Sigmoid colon (tissue), 4 donors: Measurements from ENCODE around the gene CROT.

ENCODE experiments used
- EP300 ChIP-seq, 4 donors: sonication (generic); formaldehyde crosslinking; IDR thresholded peaks; one replicate each; pipeline ENCODE4 v1.6.1; 2017; ENCODE audit warnings: antibody characterized with exemption in 4 of 4
- POLR2A ChIP-seq, 2 donors: fragments of 450-650 bp; IDR thresholded peaks; one replicate each; pipeline ENCODE4 v1.6.1; 2016; ENCODE audit warnings: antibody characterized with exemption in 2 of 2, mild to moderate bottlenecking in 2 of 2, moderate library complexity in 2 of 2
- POLR2AphosphoS5 ChIP-seq, 4 donors: sonication (generic); formaldehyde crosslinking; IDR thresholded peaks; one replicate each; pipeline ENCODE4 v1.6.1; 2017; ENCODE audit warnings: antibody characterized with exemption in 4 of 4
- TF ChIP-seq, protein P1 (sequence below), 4 experiments: fragments of 450-650 bp in 3 of 4; fragments of 200-600 bp in 1 of 4; IDR thresholded peaks; one replicate each; pipeline ENCODE4 v1.5.1; 2016 to 2019; ENCODE audit warnings: antibody characterized with exemption in 4 of 4, mild to moderate bottlenecking in 3 of 4, moderate library complexity in 2 of 4

DNA sequence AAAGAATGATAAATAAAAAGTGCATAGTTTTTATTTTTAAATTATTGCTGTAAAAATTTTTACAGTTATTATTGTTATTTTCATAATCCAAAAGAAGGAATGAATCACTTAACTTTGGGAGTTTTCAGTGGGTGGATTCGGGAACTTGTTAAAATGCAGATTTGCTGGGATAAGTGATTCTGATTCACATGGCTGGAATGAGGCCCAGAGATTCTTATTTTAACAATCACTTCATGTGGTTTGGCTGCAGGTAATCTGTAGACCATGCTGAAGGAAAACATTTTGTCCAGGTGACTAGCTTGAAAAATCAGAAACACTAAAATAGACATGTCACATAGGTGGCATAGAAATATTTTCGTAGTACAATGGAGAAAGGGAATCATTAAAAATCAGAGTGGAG, 13.9 kb downstream of the CROT start:
- TF ChIP-seq, protein P1, sequence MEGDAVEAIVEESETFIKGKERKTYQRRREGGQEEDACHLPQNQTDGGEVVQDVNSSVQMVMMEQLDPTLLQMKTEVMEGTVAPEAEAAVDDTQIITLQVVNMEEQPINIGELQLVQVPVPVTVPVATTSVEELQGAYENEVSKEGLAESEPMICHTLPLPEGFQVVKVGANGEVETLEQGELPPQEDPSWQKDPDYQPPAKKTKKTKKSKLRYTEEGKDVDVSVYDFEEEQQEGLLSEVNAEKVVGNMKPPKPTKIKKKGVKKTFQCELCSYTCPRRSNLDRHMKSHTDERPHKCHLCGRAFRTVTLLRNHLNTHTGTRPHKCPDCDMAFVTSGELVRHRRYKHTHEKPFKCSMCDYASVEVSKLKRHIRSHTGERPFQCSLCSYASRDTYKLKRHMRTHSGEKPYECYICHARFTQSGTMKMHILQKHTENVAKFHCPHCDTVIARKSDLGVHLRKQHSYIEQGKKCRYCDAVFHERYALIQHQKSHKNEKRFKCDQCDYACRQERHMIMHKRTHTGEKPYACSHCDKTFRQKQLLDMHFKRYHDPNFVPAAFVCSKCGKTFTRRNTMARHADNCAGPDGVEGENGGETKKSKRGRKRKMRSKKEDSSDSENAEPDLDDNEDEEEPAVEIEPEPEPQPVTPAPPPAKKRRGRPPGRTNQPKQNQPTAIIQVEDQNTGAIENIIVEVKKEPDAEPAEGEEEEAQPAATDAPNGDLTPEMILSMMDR (IDR thresholded peaks at IDR 0.05), result no peak
- no peak for TF ChIP-seq POLR2A (IDR thresholded peaks at IDR 0.05)
- no peak for TF ChIP-seq EP300 (IDR thresholded peaks at IDR 0.05)
- TF ChIP-seq POLR2AphosphoS5 (IDR thresholded peaks at IDR 0.05), result no peak
